ENCODE measurements around the gene SGIP1. TPM values are rescaled to one million over a fixed set of nuclear protein-coding genes. Genes with fewer than 3 reads are reported as not detected.

Gene SGIP1
- total RNA-seq, 1 experiment from 2014 or later = not detected

GRCh38 chr1:66542314-66542713 is 8.4 kb downstream of the SGIP1 start:
- H3K27ac Mint-ChIP-seq (ENCODE audit: unreplicated experiment) = no peak overlapping the region
- H3K27me3 Mint-ChIP-seq (ENCODE audit: insufficient read depth, unreplicated experiment) = no peaks in the 10 kb centered on the region
- no peak overlapping the region for H3K4me3 ChIP-seq (ENCODE audit: low read depth, low read length)
- no peaks in the 10 kb centered on the region for H3K36me3 ChIP-seq (ENCODE audit: control insufficient read depth, insufficient read depth, low read length)
- H3K4me1 ChIP-seq = no peaks in the 10 kb centered on the region
- H3K36me3 Mint-ChIP-seq (ENCODE audit: insufficient read depth, unreplicated experiment) = no peaks in the 10 kb centered on the region
- H3K27me3 ChIP-seq (replicated peaks; ENCODE audit: control insufficient read depth, insufficient read depth, low read length) = no peaks in the 10 kb centered on the region
- H3K9me3 Mint-ChIP-seq (ENCODE audit: unreplicated experiment) = no peaks in the 10 kb centered on the region
- intact Hi-C loops (cut with micrococcal nuclease; ENCODE audit: unreplicated experiment) = no loop called here
- ChIA-PET POLR2A (no interaction called here), CTCF (no interaction called here)
- no TSS peak for BruUV-seq (replicated peaks)
- no peaks in the 10 kb centered on the region for H3K4me1 Mint-ChIP-seq (ENCODE audit: low read depth, unreplicated experiment)
- H3K4me3 Mint-ChIP-seq (ENCODE audit: unreplicated experiment) = no peak overlapping the region
- TF ChIP-seq CTCF (IDR thresholded peaks at IDR 0.05; ENCODE audit: insufficient read depth in 1 of 2, low read depth in 1 of 2, low read length in 1 of 2, severe bottlenecking in 1 of 2, unreplicated experiment in 1 of 2) = no peak
- H3K9me3 ChIP-seq = no peaks in the 10 kb centered on the region
- DNase-seq = no peak

GRCh38 chr1:66542811-66543767 is 9.1 kb downstream of the SGIP1 start:
- intact Hi-C loops (cut with micrococcal nuclease; ENCODE audit: unreplicated experiment) = no loop called here
- no peaks in the 10 kb centered on the region for H3K4me1 ChIP-seq
- H3K27ac Mint-ChIP-seq (ENCODE audit: unreplicated experiment) = no peak overlapping the region

More at GRCh38 chr1:66542811-66543767, 9.1 kb downstream of the SGIP1 start:
- no peak overlapping the region for H3K4me3 Mint-ChIP-seq (ENCODE audit: unreplicated experiment)
- Histone ChIP-seq H3K9me3 (no peaks in the 10 kb centered on the region), H3K27me3 (replicated peaks; ENCODE audit: control insufficient read depth, insufficient read depth, low read length) (no peaks in the 10 kb centered on the region), H3K36me3 (ENCODE audit: control insufficient read depth, insufficient read depth, low read length) (no peaks in the 10 kb centered on the region), H3K4me3 (ENCODE audit: low read depth, low read length) (no peak overlapping the region)
- no peaks in the 10 kb centered on the region for H3K9me3 Mint-ChIP-seq (ENCODE audit: unreplicated experiment)
- no peak for TF ChIP-seq CTCF (IDR thresholded peaks at IDR 0.05; ENCODE audit: insufficient read depth in 1 of 2, low read depth in 1 of 2, low read length in 1 of 2, severe bottlenecking in 1 of 2, unreplicated experiment in 1 of 2)
- H3K27me3 Mint-ChIP-seq (ENCODE audit: insufficient read depth, unreplicated experiment) = no peaks in the 10 kb centered on the region
- no peaks in the 10 kb centered on the region for H3K4me1 Mint-ChIP-seq (ENCODE audit: low read depth, unreplicated experiment)
- ChIA-PET CTCF (no interaction called here), POLR2A (no interaction called here)
- H3K36me3 Mint-ChIP-seq (ENCODE audit: insufficient read depth, unreplicated experiment) = no peaks in the 10 kb centered on the region
- peak in 1 of 2 experiments; percentile 34 for DNase-seq
- BruUV-seq (replicated peaks) = no TSS peak

Measured in Caco-2 (cell line).